NCI-H510A treated with DMSO at 0.1 percent for 48 hours (cell line): Measurements from ENCODE around the gene B3GLCT.
"Not testable (repeated sequence)": the region's sequence is repeated elsewhere in the genome, so short reads cannot be mapped to it uniquely, and the experiment has no call there.

Source experiments
- DNase-seq: peaks from one replicate; lab custom pipeline; 2025; lab: John Stamatoyannopoulos, UW

Gene B3GLCT

GRCh38 chr13:31199849-31200636 is at the start of gene B3GLCT:
Gene B3GLCT, plus strand, starts transcription at chr13:31199975. Its CDS starts 110 bp downstream, at chr13:31200085.
- DNase-seq, result peak; percentile 50

GRCh38 chr13:31150315-31150985 is 49.3 kb upstream of the B3GLCT start:
- DNase-seq, result no peak

- DNase-seq, result no peak
Measured at GRCh38 chr13:31151837-31152236, 47.9 kb upstream of the B3GLCT start.

- no peak for DNase-seq
Measured at GRCh38 chr13:31154939-31155338, 44.8 kb upstream of the B3GLCT start.

- DNase-seq, result no peak
Measured at GRCh38 chr13:31159306-31159705, 40.5 kb upstream of the B3GLCT start.

GRCh38 chr13:31160857-31161556 is 38.8 kb upstream of the B3GLCT start:
- peak; percentile 17 for DNase-seq

- DNase-seq, result peak; percentile 87
Measured at GRCh38 chr13:31161557-31162150, 38.1 kb upstream of the B3GLCT start, which contains the start of gene HSPH1. Gene HSPH1, minus strand, starts transcription at chr13:31161904. Its CDS starts 322 bp downstream, at chr13:31161582.

GRCh38 chr13:31162151-31163008 is 37.4 kb upstream of the B3GLCT start:
- peak; percentile 92 for DNase-seq

GRCh38 chr13:31166591-31166990 is 33.2 kb upstream of the B3GLCT start:
- DNase-seq, result no peak

- no peak for DNase-seq
Measured at GRCh38 chr13:31167490-31167889, 32.3 kb upstream of the B3GLCT start.

- DNase-seq, result no peak
Measured at GRCh38 chr13:31168166-31168565, 31.6 kb upstream of the B3GLCT start.

- DNase-seq, result no peak
Measured at GRCh38 chr13:31168736-31169135, 31.0 kb upstream of the B3GLCT start.

- DNase-seq, result no peak
Measured at GRCh38 chr13:31172001-31172400, 27.8 kb upstream of the B3GLCT start.

- DNase-seq, result no peak
Measured at GRCh38 chr13:31172535-31172934, 27.2 kb upstream of the B3GLCT start.

- no peak for DNase-seq
Measured at GRCh38 chr13:31174018-31174417, 25.8 kb upstream of the B3GLCT start.

- no peak for DNase-seq
Measured at GRCh38 chr13:31175847-31176532, 23.8 kb upstream of the B3GLCT start.

- not testable (repeated sequence) for DNase-seq
Measured at GRCh38 chr13:31177813-31178495, 21.8 kb upstream of the B3GLCT start.

- no peak for DNase-seq
Measured at GRCh38 chr13:31179241-31179640, 20.5 kb upstream of the B3GLCT start.

GRCh38 chr13:31179754-31180153 is 20.0 kb upstream of the B3GLCT start:
- DNase-seq, result no peak

GRCh38 chr13:31182987-31183386 is 16.8 kb upstream of the B3GLCT start:
- no peak for DNase-seq
